HG02938 (cell line): ENCODE results near the gene SUSD6.
"Not testable (repeated sequence)": the region's sequence is repeated elsewhere in the genome, so short reads cannot be mapped to it uniquely, and the experiment has no call there.

Experiments used
- ATAC-seq: cut with Tn5 transposase; IDR thresholded peaks from one replicate; pipeline ENCODE4 v1.9.1; 2021; ENCODE audit warnings: mild to moderate bottlenecking, moderate library complexity; ENCODE audit not compliant: unreplicated experiment

SUSD6 gene

DNA sequence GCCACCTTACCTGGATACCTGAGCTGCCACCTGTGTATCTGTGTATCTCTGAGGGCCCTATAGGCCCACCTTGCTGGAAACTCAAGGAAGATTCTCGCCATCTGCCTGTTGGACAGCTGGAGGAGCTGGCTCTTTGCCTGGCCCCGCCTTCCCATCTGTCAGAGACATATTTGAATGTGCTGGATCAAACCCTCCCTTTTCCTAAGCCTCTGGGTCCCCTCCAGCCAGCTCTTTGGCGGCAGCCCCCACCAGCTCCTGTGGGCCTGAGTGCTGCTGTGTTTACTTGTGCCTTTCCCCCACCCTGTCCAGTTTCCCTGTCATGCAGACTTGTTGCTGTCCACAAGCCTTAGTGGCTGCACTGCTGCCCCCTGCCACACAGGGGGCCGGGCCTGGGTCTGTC is 99.7 kb downstream of the SUSD6 start:
- ATAC-seq, result no peak

DNA sequence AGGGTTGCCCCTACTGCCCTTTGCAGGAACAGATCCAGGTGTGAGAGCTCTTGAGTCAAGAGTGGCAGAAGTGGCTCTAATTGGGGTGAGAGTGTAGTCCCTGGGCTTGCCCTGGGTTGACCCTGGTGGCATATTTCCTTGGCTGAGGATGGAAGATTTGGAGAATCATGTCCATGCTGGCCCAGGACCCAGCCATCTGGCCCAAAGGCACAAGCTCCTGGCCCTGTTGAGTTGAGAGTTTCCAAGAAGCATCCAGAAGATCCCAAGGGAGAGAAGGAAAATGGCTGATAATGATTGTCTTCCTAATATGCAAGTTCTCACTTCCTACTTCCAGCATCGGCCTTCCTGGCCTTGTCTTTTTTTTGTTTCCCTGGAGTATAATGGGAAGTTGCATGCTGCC is 100.1 kb downstream of the SUSD6 start:
- ATAC-seq, result no peak

DNA sequence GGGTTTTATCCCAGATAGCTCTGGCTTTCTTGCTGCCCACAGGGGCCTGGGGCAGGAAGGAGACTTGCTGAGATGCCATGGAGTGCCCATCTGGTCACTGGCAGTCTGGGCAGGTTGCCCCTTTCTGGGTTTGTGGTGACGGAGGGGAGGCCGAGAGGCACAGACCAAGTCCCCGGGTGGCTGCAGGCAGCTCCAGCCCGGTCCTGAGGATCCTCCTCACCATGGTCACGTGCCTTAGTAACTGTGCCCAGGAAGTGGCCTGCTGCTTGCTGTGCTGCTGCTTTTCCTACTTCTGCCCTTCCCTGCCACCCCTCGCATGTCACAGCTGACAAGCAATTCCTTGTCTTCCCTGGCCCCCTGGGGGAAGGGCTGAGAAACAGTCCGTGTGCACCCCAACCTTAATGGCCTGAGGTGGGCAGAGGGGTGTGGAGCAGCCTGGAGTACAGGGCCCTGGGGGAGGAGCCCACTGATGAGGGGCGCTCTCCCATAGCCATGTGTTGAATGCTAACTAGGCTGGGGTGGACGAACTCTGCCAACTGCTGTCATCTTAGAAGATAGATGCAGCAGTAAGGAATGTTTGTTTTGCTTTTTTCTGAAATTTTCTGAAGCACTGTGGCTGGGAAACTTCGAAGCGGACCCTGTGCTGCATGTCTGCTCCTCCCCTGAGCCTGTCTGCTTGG is 100.6 kb downstream of the SUSD6 start:
- no peak for ATAC-seq

- ATAC-seq, result no peak
These were observed 101.2 kb downstream of the SUSD6 start for GRCh38 chr14:69712599-69713088.

- no peak for ATAC-seq
These were observed 101.9 kb downstream of the SUSD6 start for GRCh38 chr14:69713209-69713781.

DNA sequence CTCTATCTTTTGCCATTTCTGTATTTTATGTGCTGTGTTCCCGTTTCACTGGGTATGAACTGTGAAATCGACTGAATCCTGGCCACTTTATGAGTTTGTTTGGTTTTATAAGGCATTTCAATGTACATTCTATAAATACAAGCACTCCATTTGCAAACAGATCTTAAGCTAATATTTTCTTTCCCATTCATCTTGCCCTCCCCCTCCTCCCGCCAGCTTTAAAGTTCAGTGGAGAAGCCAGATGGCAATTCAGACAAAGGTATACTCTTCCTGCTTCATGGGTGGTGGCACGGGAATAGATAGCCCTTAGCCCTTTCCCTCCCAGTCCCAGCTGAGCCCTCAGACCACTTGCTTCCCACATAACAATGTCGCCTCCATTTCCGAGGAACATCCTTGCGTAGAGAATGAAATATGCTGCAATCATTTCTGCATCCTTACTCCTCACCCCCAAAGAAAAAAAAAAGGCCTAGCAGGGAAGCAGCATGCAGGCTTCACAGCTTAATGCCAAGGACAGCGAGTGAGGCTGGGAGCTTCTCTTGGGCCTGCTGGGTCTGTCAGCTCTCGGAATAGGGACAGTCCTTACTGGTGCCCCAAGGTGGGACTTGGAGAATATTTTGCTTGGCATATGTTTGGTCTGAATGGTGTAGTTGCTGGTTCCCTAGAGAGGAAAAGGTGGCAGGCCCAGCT is 102.7 kb downstream of the SUSD6 start:
- no peak for ATAC-seq

GRCh38 chr14:69715725-69716477 is 104.5 kb downstream of the SUSD6 start:
- no peak for ATAC-seq

DNA sequence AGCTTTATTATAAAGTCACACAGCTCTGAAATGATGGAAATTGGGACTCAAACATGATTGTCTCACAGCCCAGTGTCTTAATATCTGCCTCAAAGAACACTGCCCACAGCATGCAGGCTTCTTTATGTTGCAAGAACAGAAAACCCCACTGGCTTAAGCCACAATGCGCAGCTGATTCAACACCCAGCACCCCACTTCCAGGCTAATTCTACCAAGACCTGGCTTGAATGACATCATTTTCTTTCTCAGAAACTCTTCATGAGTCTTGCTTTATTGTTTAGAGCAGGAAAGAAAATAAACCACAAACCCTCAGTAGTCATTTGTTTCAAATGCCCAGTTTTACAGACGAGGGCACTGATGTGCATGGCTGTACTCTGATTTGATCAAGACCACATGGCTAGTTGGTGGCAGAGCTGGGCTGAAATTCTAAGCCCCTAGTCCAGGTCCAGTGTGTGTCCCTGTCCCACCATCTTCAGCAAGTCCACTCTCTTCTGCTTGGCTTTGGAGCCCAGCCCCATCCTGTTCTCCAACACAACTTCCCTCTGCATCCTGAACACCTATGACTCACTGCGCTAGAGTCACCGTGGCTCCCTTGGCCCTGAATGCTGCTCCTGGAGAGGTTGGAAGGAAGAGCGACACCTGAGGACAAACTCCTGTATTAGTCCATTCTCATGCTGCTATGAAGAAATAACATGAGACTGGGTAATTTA is 105.2 kb downstream of the SUSD6 start:
- ATAC-seq, result no peak

DNA sequence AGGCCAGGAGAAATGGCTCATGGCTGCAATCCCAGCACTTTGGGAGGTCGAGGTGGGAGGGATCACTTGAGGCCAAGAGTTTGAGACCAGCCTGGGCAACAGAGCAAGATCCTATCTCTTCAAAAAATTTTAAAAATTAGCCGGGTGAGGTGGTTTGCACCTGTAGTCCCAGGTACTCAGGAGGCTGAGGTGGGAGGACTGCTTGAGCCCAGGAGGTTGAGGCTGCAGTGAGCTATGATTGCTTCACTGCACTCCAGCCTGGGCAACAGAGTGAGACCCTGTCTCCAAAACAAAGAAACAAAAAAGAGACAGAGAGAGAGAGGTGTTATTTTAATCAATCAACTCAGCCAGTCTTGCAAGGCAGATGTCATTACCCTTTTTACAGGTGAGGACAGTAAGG is 107.2 kb downstream of the SUSD6 start:
- ATAC-seq, result not testable (repeated sequence)

DNA sequence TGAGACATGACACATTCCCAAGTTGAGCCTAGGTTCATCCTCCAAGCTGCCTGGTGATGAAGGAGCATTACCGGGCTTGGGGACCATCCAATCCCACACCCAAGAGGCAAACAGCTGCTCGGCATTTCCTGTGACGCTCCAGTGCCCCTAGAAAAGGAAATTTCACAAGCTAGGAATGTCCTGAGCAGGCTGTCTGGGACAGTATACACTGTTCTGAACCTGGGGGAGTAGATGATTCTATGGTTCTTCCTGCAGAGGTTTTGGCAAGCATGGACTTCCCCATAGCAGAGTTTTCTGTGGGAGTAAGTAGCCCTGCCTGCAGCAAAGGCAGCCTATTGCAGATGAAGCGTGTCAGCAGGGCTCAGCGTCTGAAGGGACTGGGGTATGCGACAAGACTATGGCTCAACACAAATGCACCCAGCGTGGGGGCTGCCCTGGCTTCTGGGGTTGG is 108.1 kb downstream of the SUSD6 start:
- no peak for ATAC-seq

- ATAC-seq, result no peak
These were observed 109.5 kb downstream of the SUSD6 start for GRCh38 chr14:69720912-69721311.

GRCh38 chr14:69726761-69727511 is 115.5 kb downstream of the SUSD6 start:
- ATAC-seq, result no peak

GRCh38 chr14:69727860-69728259 is 116.5 kb downstream of the SUSD6 start:
- no peak for ATAC-seq

DNA sequence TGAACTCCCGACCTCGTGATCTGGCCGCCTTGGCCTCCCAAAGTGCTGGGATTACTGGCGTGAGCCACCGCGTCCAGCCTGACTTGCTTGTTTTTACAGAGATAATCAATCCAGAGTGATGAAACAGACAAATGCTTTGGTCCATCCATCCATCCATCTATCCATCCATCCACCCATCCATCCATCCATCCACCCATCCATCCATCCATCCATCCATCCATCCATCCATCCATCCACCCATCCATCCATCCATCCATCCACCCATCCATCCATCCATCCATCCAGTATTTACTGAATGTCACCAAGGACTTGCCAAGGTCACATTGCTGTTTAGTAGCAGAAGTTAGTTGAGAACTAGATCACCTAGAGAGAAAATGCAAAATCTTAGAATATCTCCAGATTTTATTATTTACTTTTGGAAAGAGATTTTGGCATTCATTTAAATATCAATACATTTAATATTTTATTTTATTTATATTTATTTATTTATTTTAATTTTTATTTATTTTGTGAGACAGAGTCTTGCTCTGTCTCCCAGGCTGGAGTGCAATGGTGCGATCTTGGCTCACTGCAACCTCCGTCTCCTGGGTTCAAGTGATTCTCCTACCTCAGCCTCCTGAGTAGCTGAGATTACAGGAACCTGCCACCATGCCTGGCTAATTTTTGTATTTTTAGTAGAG is 120.7 kb downstream of the SUSD6 start:
- not testable (repeated sequence) for ATAC-seq

DNA sequence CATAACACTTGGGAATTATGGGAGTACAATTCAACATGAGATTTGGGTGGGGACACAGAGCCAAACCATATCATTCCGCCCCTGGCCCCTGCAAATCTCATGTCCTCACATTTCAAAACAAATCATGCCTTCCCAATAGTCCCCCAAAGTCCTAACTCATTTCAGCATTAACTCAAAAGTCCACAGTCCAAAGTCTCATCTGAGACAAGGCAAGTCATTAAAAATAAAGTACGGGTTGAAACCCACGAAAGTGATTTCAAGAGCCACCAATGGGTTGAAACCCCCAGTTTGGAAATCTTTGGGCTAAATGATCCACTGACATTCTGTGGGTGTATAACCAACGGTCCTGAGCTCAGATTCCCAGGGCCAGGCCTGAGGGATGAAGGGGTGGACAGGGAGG is 125.0 kb downstream of the SUSD6 start:
- not testable (repeated sequence) for ATAC-seq

GRCh38 chr14:69741055-69741454 is 129.7 kb downstream of the SUSD6 start:
- no peak for ATAC-seq

GRCh38 chr14:69749956-69750355 is 138.6 kb downstream of the SUSD6 start:
- no peak for ATAC-seq

- no peak for ATAC-seq
These were observed 139.1 kb downstream of the SUSD6 start for GRCh38 chr14:69750495-69750894.

- no peak for ATAC-seq
These were observed 141.4 kb downstream of the SUSD6 start for GRCh38 chr14:69752773-69753172.
